HEK293T (cell line): ENCODE results near the gene BRF1.

Experiments used
- CTCF ChIA-PET: fragments of 350-600 bp; formaldehyde crosslinking; extraction: SDS; loops from one replicate; lab custom pipeline; 2021; ENCODE audit warnings: antibody characterized with exemption, inconsistent platforms; lab: Yijun Ruan, JAX
- POLR2A ChIA-PET: fragments of 350-600 bp; formaldehyde crosslinking; extraction: SDS; loops from one replicate; lab custom pipeline; 2020; ENCODE audit warnings: antibody characterized with exemption, inconsistent platforms; lab: Yijun Ruan, JAX
- DNase-seq: peaks from one replicate; pipeline ENCODE4 v3.0.0; 2012; ENCODE audit warnings: mixed read lengths; ENCODE audit errors: extremely low spot score
- ARNT ChIP-seq: fragments of 450-650 bp; IDR thresholded peaks from 2 replicates; pipeline ENCODE4 v1.6.1; 2017; ENCODE audit warnings: mild to moderate bottlenecking
- BHLHE40 ChIP-seq: fragments of 450-650 bp; IDR thresholded peaks from 2 replicates; pipeline ENCODE4 v1.6.1; 2016; ENCODE audit warnings: mild to moderate bottlenecking, moderate library complexity, borderline replicate concordance
- CTBP1 ChIP-seq: fragments of 450-650 bp; IDR thresholded peaks from 2 replicates; pipeline ENCODE4 v1.6.1; 2016; ENCODE audit warnings: borderline replicate concordance
- ELF4 ChIP-seq: fragments of 450-650 bp; IDR thresholded peaks from 2 replicates; pipeline ENCODE4 v1.6.1; 2017; ENCODE audit warnings: antibody characterized with exemption
- FOXA1 ChIP-seq: fragments of 450-650 bp; IDR thresholded peaks from 2 replicates; pipeline ENCODE4 v1.6.1; 2016; ENCODE audit warnings: mild to moderate bottlenecking
- FOXK2 ChIP-seq: fragments of 450-650 bp; IDR thresholded peaks from 2 replicates; pipeline ENCODE4 v1.6.1; 2016; ENCODE audit warnings: mild to moderate bottlenecking
- FOXM1 ChIP-seq: fragments of 450-650 bp; IDR thresholded peaks from 2 replicates; pipeline ENCODE4 v1.6.1; 2017; ENCODE audit warnings: mild to moderate bottlenecking, borderline replicate concordance
- HDGF ChIP-seq: fragments of 450-650 bp; IDR thresholded peaks from 2 replicates; pipeline ENCODE4 v1.6.1; 2017; ENCODE audit warnings: antibody characterized with exemption, borderline replicate concordance
- L3MBTL2 ChIP-seq: fragments of 450-650 bp; conservative IDR thresholded peaks from 2 replicates; pipeline ENCODE4 v1.6.1; 2016; ENCODE audit warnings: mild to moderate bottlenecking
- LEF1 ChIP-seq: fragments of 450-650 bp; IDR thresholded peaks from 2 replicates; pipeline ENCODE4 v1.6.1; 2017; ENCODE audit warnings: mild to moderate bottlenecking, borderline replicate concordance
- NFRKB ChIP-seq: fragments of 450-650 bp; IDR thresholded peaks from 2 replicates; pipeline ENCODE4 v1.6.1; 2016; ENCODE audit warnings: mild to moderate bottlenecking, moderate library complexity
- PKNOX1 ChIP-seq: fragments of 450-650 bp; IDR thresholded peaks from 2 replicates; pipeline ENCODE4 v1.6.1; 2016
- SP1 ChIP-seq: fragments of 450-650 bp; IDR thresholded peaks from 2 replicates; pipeline ENCODE4 v1.6.1; 2017
- SUZ12 ChIP-seq: fragments of 450-650 bp; IDR thresholded peaks from 2 replicates; pipeline ENCODE4 v1.6.1; 2016; ENCODE audit warnings: mild to moderate bottlenecking
- TARDBP ChIP-seq: fragments of 450-650 bp; IDR thresholded peaks from 2 replicates; pipeline ENCODE4 v1.6.1; 2016
- ZNF384 ChIP-seq: fragments of 450-650 bp; IDR thresholded peaks from 2 replicates; pipeline ENCODE4 v1.6.1; 2016

The BRF1 gene

GRCh38 chr14:105258846-105259245, 42.0 kb downstream of the BRF1 start:
- no peak for TF ChIP-seq LEF1
- TF ChIP-seq ELF4, result no peak
- TF ChIP-seq L3MBTL2, result no peak
- TF ChIP-seq BHLHE40, result no peak
- TF ChIP-seq NFRKB, result no peak
- no peak for TF ChIP-seq ZNF384
- TF ChIP-seq PKNOX1, result no peak
- TF ChIP-seq TARDBP, result no peak
- no peak for TF ChIP-seq SUZ12
- no peak for TF ChIP-seq SP1
- no peak for TF ChIP-seq FOXK2
- TF ChIP-seq FOXA1, result no peak
- TF ChIP-seq ARNT, result no peak
- no peak for TF ChIP-seq HDGF
- no peak for TF ChIP-seq CTBP1
- no peak for TF ChIP-seq FOXM1
- no peak for DNase-seq
- CTCF ChIA-PET, result no interaction called here
- POLR2A ChIA-PET, result no interaction called here

- TF ChIP-seq FOXM1 (no peak), HDGF (no peak), PKNOX1 (no peak), FOXK2 (no peak), FOXA1 (no peak), SP1 (no peak), CTBP1 (no peak), L3MBTL2 (no peak)
- POLR2A ChIA-PET, result no interaction called here
- CTCF ChIA-PET, result no interaction called here
- no peak for DNase-seq
Observed at GRCh38 chr14:105257464-105257863, 43.3 kb downstream of the BRF1 start.

- CTCF ChIA-PET, result no interaction called here
- no peak for TF ChIP-seq HDGF
- no peak for TF ChIP-seq BHLHE40
- TF ChIP-seq PKNOX1, result no peak
- no peak for TF ChIP-seq ZNF384
- no peak for TF ChIP-seq SP1
- no peak for TF ChIP-seq L3MBTL2
- no peak for TF ChIP-seq TARDBP
- no peak for TF ChIP-seq SUZ12
- TF ChIP-seq FOXM1, result no peak
- TF ChIP-seq NFRKB, result no peak
- no peak for TF ChIP-seq ARNT
- no peak for TF ChIP-seq CTBP1
- no peak for TF ChIP-seq LEF1
- no peak for TF ChIP-seq ELF4
- TF ChIP-seq FOXA1, result no peak
- no peak for TF ChIP-seq FOXK2
- POLR2A ChIA-PET, result no interaction called here
- no peak for DNase-seq
Observed at GRCh38 chr14:105256292-105256960, 44.4 kb downstream of the BRF1 start.

GRCh38 chr14:105255021-105255507, 45.7 kb downstream of the BRF1 start:
- TF ChIP-seq SP1 (no peak), HDGF (no peak), FOXK2 (no peak), CTBP1 (no peak), FOXM1 (no peak), ELF4 (no peak), NFRKB (no peak), L3MBTL2 (no peak), PKNOX1 (no peak), ARNT (no peak), TARDBP (no peak), LEF1 (no peak), BHLHE40 (no peak)
- ChIA-PET CTCF (no interaction called here), POLR2A (interaction anchor here (0.6 to 1.0 kb wide), 2 partner anchors 20 to 46 kb away, joined by 3 to 4 read pairs; no protein-coding TSS in a partner anchor)
- no peak for DNase-seq

- TF ChIP-seq HDGF (no peak), FOXM1 (no peak), CTBP1 (no peak), FOXA1 (no peak), SP1 (no peak), NFRKB (no peak), ZNF384 (no peak), BHLHE40 (no peak), ELF4 (no peak), FOXK2 (no peak), PKNOX1 (no peak), SUZ12 (no peak), ARNT (no peak), TARDBP (no peak), L3MBTL2 (no peak)
- CTCF ChIA-PET, result no interaction called here
- POLR2A ChIA-PET, result no interaction called here
- DNase-seq, result no peak
Observed at GRCh38 chr14:105253329-105253682, 47.5 kb downstream of the BRF1 start.
